ENCODE measurements around the gene CTNNA2. TPM values are rescaled to one million over a fixed set of nuclear protein-coding genes. Genes with fewer than 3 reads are reported as not detected.

CTNNA2 gene
- polyA plus RNA-seq, 4 donors = 0.27 to 2.8 (median 1.3) TPM; not detected in 1

GRCh38 chr2:80364524-80365212, 851.8 kb downstream of the CTNNA2 start:
- H3K9me3 ChIP-seq (ENCODE audit: control insufficient read depth in 2 of 2, insufficient read depth in 1 of 2, low read depth in 1 of 2, low read length in 1 of 2) = no peaks in the 10 kb centered on the region
- H3K4me3 ChIP-seq (ENCODE audit: low read depth in 1 of 3, low read length in 3 of 3) = no peak overlapping the region
- H3K36me3 ChIP-seq (ENCODE audit: control insufficient read depth in 3 of 3, insufficient read depth in 2 of 3, low read depth in 1 of 3, low read length in 3 of 3) = no peaks in the 10 kb centered on the region
- H3K4me1 ChIP-seq (ENCODE audit: control insufficient read depth in 3 of 3, insufficient read depth in 2 of 3, low read depth in 1 of 3, low read length in 2 of 3) = no peaks in the 10 kb centered on the region
- 56 to 64% (median 61%) methylated on average over 6 of the region's 6 CpGs for WGBS, 3 donors
- H3K27me3 ChIP-seq (ENCODE audit: control insufficient read depth in 3 of 3, insufficient read depth in 3 of 3, low read length in 3 of 3) = no peaks in the 10 kb centered on the region
- no peak for FAIRE-seq
- no peak overlapping the region for H3K27ac ChIP-seq (ENCODE audit: low read depth in 1 of 3, low read length in 2 of 3)
- no peak for DNase-seq

GRCh38 chr2:80365762-80366161, 852.9 kb downstream of the CTNNA2 start:
- H3K9me3 ChIP-seq (ENCODE audit: control insufficient read depth in 2 of 2, insufficient read depth in 1 of 2, low read depth in 1 of 2, low read length in 1 of 2) = no peaks in the 10 kb centered on the region
- DNase-seq (no peak), FAIRE-seq (no peak)
- no peak overlapping the region for H3K27ac ChIP-seq (ENCODE audit: low read depth in 1 of 3, low read length in 2 of 3)
- H3K27me3 ChIP-seq (ENCODE audit: control insufficient read depth in 3 of 3, insufficient read depth in 3 of 3, low read length in 3 of 3) = no peaks in the 10 kb centered on the region
- no peaks in the 10 kb centered on the region for H3K36me3 ChIP-seq (ENCODE audit: control insufficient read depth in 3 of 3, insufficient read depth in 2 of 3, low read depth in 1 of 3, low read length in 3 of 3)
- H3K4me3 ChIP-seq (ENCODE audit: low read depth in 1 of 3, low read length in 3 of 3) = no peak overlapping the region
- no peaks in the 10 kb centered on the region for H3K4me1 ChIP-seq (ENCODE audit: control insufficient read depth in 3 of 3, insufficient read depth in 2 of 3, low read depth in 1 of 3, low read length in 2 of 3)
- 33 to 42% (median 39%) methylated on average over 3 of the region's 3 CpGs for WGBS, 3 donors

- Histone ChIP-seq H3K4me3 (ENCODE audit: low read depth in 1 of 3, low read length in 3 of 3) (no peak overlapping the region), H3K4me1 (ENCODE audit: control insufficient read depth in 3 of 3, insufficient read depth in 2 of 3, low read depth in 1 of 3, low read length in 2 of 3) (no peaks in the 10 kb centered on the region), H3K36me3 (ENCODE audit: control insufficient read depth in 3 of 3, insufficient read depth in 2 of 3, low read depth in 1 of 3, low read length in 3 of 3) (no peaks in the 10 kb centered on the region), H3K27ac (ENCODE audit: low read depth in 1 of 3, low read length in 2 of 3) (no peak overlapping the region), H3K27me3 (ENCODE audit: control insufficient read depth in 3 of 3, insufficient read depth in 3 of 3, low read length in 3 of 3) (no peaks in the 10 kb centered on the region), H3K9me3 (ENCODE audit: control insufficient read depth in 2 of 2, insufficient read depth in 1 of 2, low read depth in 1 of 2, low read length in 1 of 2) (no peaks in the 10 kb centered on the region)
- FAIRE-seq = no peak
- 65 to 81% (median 71%) methylated on average over 3 of the region's 3 CpGs for WGBS, 3 donors
- DNase-seq = no peak
These were observed 857.6 kb downstream of the CTNNA2 start for GRCh38 chr2:80370375-80371009.

GRCh38 chr2:80374105-80374504, 861.3 kb downstream of the CTNNA2 start:
- FAIRE-seq = no peak
- Histone ChIP-seq H3K4me3 (ENCODE audit: low read depth in 1 of 3, low read length in 3 of 3) (no peak overlapping the region), H3K27me3 (ENCODE audit: control insufficient read depth in 3 of 3, insufficient read depth in 3 of 3, low read length in 3 of 3) (no peaks in the 10 kb centered on the region), H3K36me3 (ENCODE audit: control insufficient read depth in 3 of 3, insufficient read depth in 2 of 3, low read depth in 1 of 3, low read length in 3 of 3) (no peaks in the 10 kb centered on the region), H3K4me1 (ENCODE audit: control insufficient read depth in 3 of 3, insufficient read depth in 2 of 3, low read depth in 1 of 3, low read length in 2 of 3) (no peaks in the 10 kb centered on the region), H3K27ac (ENCODE audit: low read depth in 1 of 3, low read length in 2 of 3) (no peak overlapping the region), H3K9me3 (ENCODE audit: control insufficient read depth in 2 of 2, insufficient read depth in 1 of 2, low read depth in 1 of 2, low read length in 1 of 2) (no peaks in the 10 kb centered on the region)
- DNase-seq = no peak
- WGBS, 3 donors = 81 to 83% (median 81%) methylated on average over 3 of the region's 3 CpGs

- FAIRE-seq = no peak
- no peaks in the 10 kb centered on the region for H3K27me3 ChIP-seq (ENCODE audit: control insufficient read depth in 3 of 3, insufficient read depth in 3 of 3, low read length in 3 of 3)
- DNase-seq = no peak
These were observed 864.2 kb downstream of the CTNNA2 start for GRCh38 chr2:80377071-80377470.

GRCh38 chr2:80380736-80381135, 867.9 kb downstream of the CTNNA2 start:
- no peaks in the 10 kb centered on the region for H3K27me3 ChIP-seq (ENCODE audit: control insufficient read depth in 3 of 3, insufficient read depth in 3 of 3, low read length in 3 of 3)
- no peaks in the 10 kb centered on the region for H3K9me3 ChIP-seq (ENCODE audit: control insufficient read depth in 2 of 2, insufficient read depth in 1 of 2, low read depth in 1 of 2, low read length in 1 of 2)
- WGBS, 3 donors = 82 to 93% (median 93%) methylated on average over 3 of the region's 3 CpGs
- H3K36me3 ChIP-seq (ENCODE audit: control insufficient read depth in 3 of 3, insufficient read depth in 2 of 3, low read depth in 1 of 3, low read length in 3 of 3) = no peaks in the 10 kb centered on the region
- no peak for DNase-seq
- H3K27ac ChIP-seq (ENCODE audit: low read depth in 1 of 3, low read length in 2 of 3) = no peak overlapping the region
- H3K4me1 ChIP-seq (ENCODE audit: control insufficient read depth in 3 of 3, insufficient read depth in 2 of 3, low read depth in 1 of 3, low read length in 2 of 3) = no peaks in the 10 kb centered on the region
- FAIRE-seq = no peak
- H3K4me3 ChIP-seq (ENCODE audit: low read depth in 1 of 3, low read length in 3 of 3) = no peak overlapping the region

More at GRCh38 chr2:80377071-80377470, 864.2 kb downstream of the CTNNA2 start:
- H3K36me3 ChIP-seq (ENCODE audit: control insufficient read depth in 3 of 3, insufficient read depth in 2 of 3, low read depth in 1 of 3, low read length in 3 of 3) = no peaks in the 10 kb centered on the region
- H3K27ac ChIP-seq (ENCODE audit: low read depth in 1 of 3, low read length in 2 of 3) = no peak overlapping the region
- H3K4me3 ChIP-seq (ENCODE audit: low read depth in 1 of 3, low read length in 3 of 3) = no peak overlapping the region
- no peaks in the 10 kb centered on the region for H3K4me1 ChIP-seq (ENCODE audit: control insufficient read depth in 3 of 3, insufficient read depth in 2 of 3, low read depth in 1 of 3, low read length in 2 of 3)
- H3K9me3 ChIP-seq (ENCODE audit: control insufficient read depth in 2 of 2, insufficient read depth in 1 of 2, low read depth in 1 of 2, low read length in 1 of 2) = no peaks in the 10 kb centered on the region

GRCh38 chr2:80381666-80382065, 868.8 kb downstream of the CTNNA2 start:
- Histone ChIP-seq H3K4me3 (ENCODE audit: low read depth in 1 of 3, low read length in 3 of 3) (no peak overlapping the region), H3K4me1 (ENCODE audit: control insufficient read depth in 3 of 3, insufficient read depth in 2 of 3, low read depth in 1 of 3, low read length in 2 of 3) (no peaks in the 10 kb centered on the region), H3K27me3 (ENCODE audit: control insufficient read depth in 3 of 3, insufficient read depth in 3 of 3, low read length in 3 of 3) (no peaks in the 10 kb centered on the region), H3K27ac (ENCODE audit: low read depth in 1 of 3, low read length in 2 of 3) (no peak overlapping the region), H3K36me3 (ENCODE audit: control insufficient read depth in 3 of 3, insufficient read depth in 2 of 3, low read depth in 1 of 3, low read length in 3 of 3) (no peaks in the 10 kb centered on the region), H3K9me3 (ENCODE audit: control insufficient read depth in 2 of 2, insufficient read depth in 1 of 2, low read depth in 1 of 2, low read length in 1 of 2) (no peaks in the 10 kb centered on the region)
- FAIRE-seq (no peak), DNase-seq (no peak)
- 62 to 84% (median 70%) methylated on average over 3 of the region's 3 CpGs for WGBS, 3 donors

GRCh38 chr2:80392441-80392840, 879.6 kb downstream of the CTNNA2 start:
- DNase-seq (no peak), FAIRE-seq (no peak)
- Histone ChIP-seq H3K27me3 (ENCODE audit: control insufficient read depth in 3 of 3, insufficient read depth in 3 of 3, low read length in 3 of 3) (no peaks in the 10 kb centered on the region), H3K4me3 (ENCODE audit: low read depth in 1 of 3, low read length in 3 of 3) (no peak overlapping the region), H3K36me3 (ENCODE audit: control insufficient read depth in 3 of 3, insufficient read depth in 2 of 3, low read depth in 1 of 3, low read length in 3 of 3) (no peaks in the 10 kb centered on the region), H3K9me3 (ENCODE audit: control insufficient read depth in 2 of 2, insufficient read depth in 1 of 2, low read depth in 1 of 2, low read length in 1 of 2) (no peaks in the 10 kb centered on the region), H3K27ac (ENCODE audit: low read depth in 1 of 3, low read length in 2 of 3) (no peak overlapping the region), H3K4me1 (ENCODE audit: control insufficient read depth in 3 of 3, insufficient read depth in 2 of 3, low read depth in 1 of 3, low read length in 2 of 3) (no peaks in the 10 kb centered on the region)
- WGBS, 3 donors = 80 to 88% (median 84%) methylated on average over 2 of the region's 2 CpGs

GRCh38 chr2:80393991-80394390, 881.1 kb downstream of the CTNNA2 start:
- Histone ChIP-seq H3K36me3 (ENCODE audit: control insufficient read depth in 3 of 3, insufficient read depth in 2 of 3, low read depth in 1 of 3, low read length in 3 of 3) (no peaks in the 10 kb centered on the region), H3K4me3 (ENCODE audit: low read depth in 1 of 3, low read length in 3 of 3) (no peak overlapping the region), H3K9me3 (ENCODE audit: control insufficient read depth in 2 of 2, insufficient read depth in 1 of 2, low read depth in 1 of 2, low read length in 1 of 2) (no peaks in the 10 kb centered on the region), H3K4me1 (ENCODE audit: control insufficient read depth in 3 of 3, insufficient read depth in 2 of 3, low read depth in 1 of 3, low read length in 2 of 3) (no peaks in the 10 kb centered on the region), H3K27me3 (ENCODE audit: control insufficient read depth in 3 of 3, insufficient read depth in 3 of 3, low read length in 3 of 3) (no peaks in the 10 kb centered on the region), H3K27ac (ENCODE audit: low read depth in 1 of 3, low read length in 2 of 3) (no peak overlapping the region)
- 65 to 81% (median 77%) methylated on average over 1 of the region's 1 CpG for WGBS, 3 donors
- FAIRE-seq (no peak), DNase-seq (no peak)

Data from small intestine (tissue), 7 donors.